Caco-2 (cell line): Measurements from ENCODE around the gene SEPTIN6. TPM values are rescaled to one million over a fixed set of nuclear protein-coding genes. Genes with fewer than 3 reads are reported as not detected.

Experiments
- BruUV-seq: library from RNA; stranded (reverse); fragments of 400-500 nt; replicated peaks from 2 replicates; lab custom pipeline; 2021; lab: Mats Ljungman, UMichigan
- CTCF ChIA-PET: fragments of 300-600 bp; sonication (Branson Sonifier 250); formaldehyde crosslinking; loops from one replicate; lab custom pipeline; 2022; ENCODE audit warnings: antibody characterized with exemption; lab: Charles Lee
- POLR2A ChIA-PET: fragments of 300-600 bp; sonication (Branson Sonifier 250); formaldehyde crosslinking; loops from one replicate; lab custom pipeline; 2022; ENCODE audit warnings: antibody characterized with exemption; lab: Charles Lee
- DNase-seq, 2 experiments: peaks; one replicate each; pipeline versions ENCODE4 v3.0.0 to v3.0.0-alpha.2; 2020 to 2022
- H3K27me3 ChIP-seq: replicated peaks from 2 replicates; pipeline ENCODE4 v1.6.0; 2011; ENCODE audit warnings: low read length; ENCODE audit not compliant: control insufficient read depth, insufficient read depth
- H3K36me3 ChIP-seq: 2 replicates; pipeline ENCODE4 v1.5.1; 2011; ENCODE audit warnings: low read length; ENCODE audit not compliant: control insufficient read depth, insufficient read depth
- H3K4me1 ChIP-seq: fragments of 250-450 bp; sonication (Bioruptor Pico); 2 replicates; pipeline ENCODE4 v1.5.1; 2020; ENCODE audit warnings: mild to moderate bottlenecking
- H3K4me3 ChIP-seq: 2 replicates; pipeline ENCODE4 v1.5.1; 2011; ENCODE audit warnings: low read depth, mild to moderate bottlenecking, control low read depth, low read length
- H3K9me3 ChIP-seq: fragments of 250-450 bp; sonication (Bioruptor Pico); 2 replicates; pipeline ENCODE4 v1.5.1; 2020; ENCODE audit warnings: mild to moderate bottlenecking, moderate library complexity
- H3K27ac Mint-ChIP-seq: one replicate; pipeline ENCODE4 v1.8.0; 2022; ENCODE audit warnings: mixed read lengths; ENCODE audit not compliant: unreplicated experiment
- H3K27me3 Mint-ChIP-seq: one replicate; pipeline ENCODE4 v1.8.0; 2022; ENCODE audit warnings: mixed read lengths; ENCODE audit not compliant: insufficient read depth, unreplicated experiment
- H3K36me3 Mint-ChIP-seq: one replicate; pipeline ENCODE4 v1.8.0; 2022; ENCODE audit warnings: mild to moderate bottlenecking, mixed read lengths; ENCODE audit not compliant: insufficient read depth, unreplicated experiment
- H3K4me1 Mint-ChIP-seq: one replicate; pipeline ENCODE4 v1.8.0; 2022; ENCODE audit warnings: low read depth, mixed read lengths; ENCODE audit not compliant: unreplicated experiment
- H3K4me3 Mint-ChIP-seq: one replicate; pipeline ENCODE4 v1.8.0; 2022; ENCODE audit warnings: mild to moderate bottlenecking, moderate library complexity, mixed read lengths; ENCODE audit not compliant: unreplicated experiment
- H3K9me3 Mint-ChIP-seq: one replicate; pipeline ENCODE4 v1.8.0; 2022; ENCODE audit warnings: mixed read lengths; ENCODE audit not compliant: unreplicated experiment
- intact Hi-C: fragments of 100-400 bp; cut with micrococcal nuclease; formaldehyde crosslinking; loops from one replicate; pipeline ENCODE4 v1.10.0; 2022; ENCODE audit not compliant: unreplicated experiment
- microRNA-seq: library from miRNA; unstranded; fragments of <30 nt; microRNA quantifications from one replicate; pipeline ENCODE4 v1.2.0, GENCODE V29; 2022
- total RNA-seq: library from RNA; stranded (reverse); gene quantifications from 2 replicates; pipeline ENCODE4 v1.2.3, GENCODE V29; 2022
- TF ChIP-seq, protein P1 (sequence below), 2 experiments: fragments of 200-600 bp in 1 of 2; IDR thresholded peaks; 1 replicate in 1 of 2; 2 replicates in 1 of 2; pipeline versions ENCODE4 v1.5.1 to v1.8.0; 2011 to 2022; ENCODE audit warnings: antibody characterized with exemption in 1 of 2, control low read depth in 1 of 2, inconsistent platforms in 1 of 2, low read depth in 1 of 2, low read length in 1 of 2, mild to moderate bottlenecking in 1 of 2, moderate library complexity in 1 of 2; ENCODE audit not compliant: insufficient read depth in 1 of 2, severe bottlenecking in 1 of 2, unreplicated experiment in 1 of 2

Gene SEPTIN6
- total RNA-seq, 1 experiment from 2014 or later: 11.1 TPM

- H3K4me3 Mint-ChIP-seq: no peak overlapping the region
- no peak overlapping the region for H3K27ac Mint-ChIP-seq
- TF ChIP-seq, protein P1, sequence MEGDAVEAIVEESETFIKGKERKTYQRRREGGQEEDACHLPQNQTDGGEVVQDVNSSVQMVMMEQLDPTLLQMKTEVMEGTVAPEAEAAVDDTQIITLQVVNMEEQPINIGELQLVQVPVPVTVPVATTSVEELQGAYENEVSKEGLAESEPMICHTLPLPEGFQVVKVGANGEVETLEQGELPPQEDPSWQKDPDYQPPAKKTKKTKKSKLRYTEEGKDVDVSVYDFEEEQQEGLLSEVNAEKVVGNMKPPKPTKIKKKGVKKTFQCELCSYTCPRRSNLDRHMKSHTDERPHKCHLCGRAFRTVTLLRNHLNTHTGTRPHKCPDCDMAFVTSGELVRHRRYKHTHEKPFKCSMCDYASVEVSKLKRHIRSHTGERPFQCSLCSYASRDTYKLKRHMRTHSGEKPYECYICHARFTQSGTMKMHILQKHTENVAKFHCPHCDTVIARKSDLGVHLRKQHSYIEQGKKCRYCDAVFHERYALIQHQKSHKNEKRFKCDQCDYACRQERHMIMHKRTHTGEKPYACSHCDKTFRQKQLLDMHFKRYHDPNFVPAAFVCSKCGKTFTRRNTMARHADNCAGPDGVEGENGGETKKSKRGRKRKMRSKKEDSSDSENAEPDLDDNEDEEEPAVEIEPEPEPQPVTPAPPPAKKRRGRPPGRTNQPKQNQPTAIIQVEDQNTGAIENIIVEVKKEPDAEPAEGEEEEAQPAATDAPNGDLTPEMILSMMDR (IDR thresholded peaks at IDR 0.05; ENCODE audit: insufficient read depth in 1 of 2, low read depth in 1 of 2, low read length in 1 of 2, severe bottlenecking in 1 of 2, unreplicated experiment in 1 of 2): no peak
- ChIA-PET CTCF (no interaction called here), POLR2A (no interaction called here)
- H3K9me3 ChIP-seq: no peaks in the 10 kb centered on the region
- H3K9me3 Mint-ChIP-seq: no peaks in the 10 kb centered on the region
- H3K27me3 ChIP-seq: no peaks in the 10 kb centered on the region
- no peaks in the 10 kb centered on the region for H3K27me3 Mint-ChIP-seq
- no peaks in the 10 kb centered on the region for H3K4me1 ChIP-seq
- intact Hi-C loops: no loop called here
- no peaks in the 10 kb centered on the region for H3K4me1 Mint-ChIP-seq
- no TSS peak for BruUV-seq
- H3K36me3 ChIP-seq: no peaks in the 10 kb centered on the region
- H3K4me3 ChIP-seq: no peak overlapping the region
- DNase-seq: no peak
- H3K36me3 Mint-ChIP-seq: no peaks in the 10 kb centered on the region
Measured at GRCh38 chrX:119647089-119647488, 45.9 kb downstream of the SEPTIN6 start.

GRCh38 chrX:119646515-119646914 is 46.5 kb downstream of the SEPTIN6 start:
- H3K36me3 ChIP-seq: no peaks in the 10 kb centered on the region

GRCh38 chrX:119643696-119644095 is 49.3 kb downstream of the SEPTIN6 start:
- no peaks in the 10 kb centered on the region for H3K9me3 Mint-ChIP-seq
- Histone ChIP-seq H3K36me3 (no peaks in the 10 kb centered on the region), H3K4me3 (no peak overlapping the region), H3K4me1 (no peaks in the 10 kb centered on the region), H3K9me3 (no peaks in the 10 kb centered on the region), H3K27me3 (no peaks in the 10 kb centered on the region)
- H3K36me3 Mint-ChIP-seq: no peaks in the 10 kb centered on the region
- POLR2A ChIA-PET: no interaction called here
- H3K4me3 Mint-ChIP-seq: no peak overlapping the region
- no TSS peak for BruUV-seq
- no peaks in the 10 kb centered on the region for H3K4me1 Mint-ChIP-seq
- no peaks in the 10 kb centered on the region for H3K27me3 Mint-ChIP-seq
- intact Hi-C loops: no loop called here
- H3K27ac Mint-ChIP-seq: no peak overlapping the region
- TF ChIP-seq, protein P1 (IDR thresholded peaks at IDR 0.05; ENCODE audit: insufficient read depth in 1 of 2, low read depth in 1 of 2, low read length in 1 of 2, severe bottlenecking in 1 of 2, unreplicated experiment in 1 of 2): no peak
- no peak for DNase-seq
- CTCF ChIA-PET: interaction anchor here (1.0 kb wide), 1 partner anchor 86 kb away, joined by 3 read pairs; no protein-coding TSS in a partner anchor

More at GRCh38 chrX:119646515-119646914, 46.5 kb downstream of the SEPTIN6 start:
- no peaks in the 10 kb centered on the region for H3K27me3 Mint-ChIP-seq
- intact Hi-C loops: no loop called here
- Histone ChIP-seq H3K9me3 (no peaks in the 10 kb centered on the region), H3K27me3 (no peaks in the 10 kb centered on the region), H3K4me1 (no peaks in the 10 kb centered on the region), H3K4me3 (no peak overlapping the region)
- TF ChIP-seq, protein P1 (IDR thresholded peaks at IDR 0.05; ENCODE audit: insufficient read depth in 1 of 2, low read depth in 1 of 2, low read length in 1 of 2, severe bottlenecking in 1 of 2, unreplicated experiment in 1 of 2): no peak
- DNase-seq: no peak
- no peaks in the 10 kb centered on the region for H3K4me1 Mint-ChIP-seq
- BruUV-seq: no TSS peak
- H3K27ac Mint-ChIP-seq: no peak overlapping the region
- ChIA-PET CTCF (no interaction called here), POLR2A (no interaction called here)
- H3K9me3 Mint-ChIP-seq: no peaks in the 10 kb centered on the region
- H3K4me3 Mint-ChIP-seq: no peak overlapping the region
- H3K36me3 Mint-ChIP-seq: no peaks in the 10 kb centered on the region

Small RNAs within 50 kb of the gene (microRNA-seq; reads per million reads assigned to microRNA genes)
- 9.8 reads per million, percentile 48 among the genes with 10 or more reads in this experiment for gene MIR766

Other genes starting within 250 kb of the SEPTIN6 start
- 416 and 445 TPM in 2 replicates for gene SLC25A5, start 224.7 kb downstream of the SEPTIN6 start, total RNA-seq
- gene STEEP1, start 127.8 kb downstream of the SEPTIN6 start, total RNA-seq: 22.7 and 29.2 TPM in 2 replicates
- gene UBE2A, start 118.6 kb downstream of the SEPTIN6 start, total RNA-seq: 49.6 and 52.9 TPM in 2 replicates
- 14.4 and 16.6 TPM in 2 replicates for gene NKRF, start 86.7 kb downstream of the SEPTIN6 start, total RNA-seq
- gene SOWAHD, start 65.4 kb upstream of the SEPTIN6 start, total RNA-seq: 2.0 and 2.2 TPM in 2 replicates
- 1,700 and 1,787 TPM in 2 replicates for gene RPL39, start 98.5 kb upstream of the SEPTIN6 start, total RNA-seq
- 18.4 and 19.0 TPM in 2 replicates for gene UPF3B, start 159.8 kb upstream of the SEPTIN6 start, total RNA-seq
- gene RNF113A, start 178.6 kb upstream of the SEPTIN6 start, total RNA-seq: 12.7 and 13.3 TPM in 2 replicates
- 82.6 and 83.6 TPM in 2 replicates for gene NDUFA1, start 178.7 kb upstream of the SEPTIN6 start, total RNA-seq
- gene AKAP14, start 202.7 kb upstream of the SEPTIN6 start, total RNA-seq: not detected in 2 replicates